Measurements from ENCODE around the gene RNF167. TPM values are rescaled to one million over a fixed set of nuclear protein-coding genes. Genes with fewer than 3 reads are reported as not detected.

Gene RNF167
- total RNA-seq, 1 donor from 2014 or later = 97.5 TPM

DNA sequence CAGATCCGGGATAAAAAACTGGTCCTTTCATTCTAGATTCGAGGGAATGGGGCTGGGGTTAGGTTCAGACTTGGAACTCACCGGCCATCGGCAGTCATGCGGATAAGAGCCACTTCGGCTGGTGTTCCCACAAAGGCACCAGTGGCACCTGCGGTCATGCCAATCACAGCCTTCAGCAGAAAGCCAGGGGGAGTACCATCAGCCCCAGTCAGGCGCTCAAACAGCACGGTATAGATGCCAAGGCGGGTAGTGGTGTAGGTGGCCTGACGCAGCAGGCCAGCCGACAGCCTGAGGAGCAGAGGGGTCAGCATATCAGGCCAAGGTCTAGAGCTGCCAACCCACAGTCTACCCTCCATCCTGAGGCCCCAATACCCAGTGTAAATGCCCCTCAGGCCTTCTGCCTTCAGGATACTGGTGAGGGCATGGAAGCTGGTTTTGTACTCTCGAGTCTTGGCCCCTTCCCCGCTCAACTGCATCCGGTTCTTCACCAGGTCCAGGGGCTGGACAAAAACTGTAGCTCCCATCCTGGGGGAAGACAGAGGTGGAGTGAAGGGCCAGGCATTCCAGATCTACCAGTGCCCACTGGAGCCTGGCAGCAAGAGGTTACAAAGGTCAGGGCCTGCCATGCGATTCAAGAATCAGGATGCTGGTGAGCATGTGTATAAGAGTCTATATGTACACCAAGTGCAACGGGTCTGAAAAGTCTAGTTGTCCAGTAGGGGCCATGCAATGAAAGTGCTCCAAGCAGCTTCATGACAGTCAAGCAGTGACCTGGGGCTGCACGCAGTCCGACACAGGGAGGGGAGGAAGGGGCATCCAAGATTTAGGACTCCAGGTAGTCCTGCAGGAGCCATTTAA is 1.2 kb upstream of the RNF167 start:
- peak overlapping the region; percentile 97 for H3K4me3 ChIP-seq
- H3K9me3 ChIP-seq = no peaks in the 10 kb centered on the region
- peaks cover 49% of the 10 kb centered on the region for H3K4me1 ChIP-seq
- intact Hi-C loops (cut with DNase I) = no loop called here
- ATAC-seq (no peak), DNase-seq (no peak)
- no peaks in the 10 kb centered on the region for H3K27me3 ChIP-seq (ENCODE audit: low read depth)
- H3K27ac ChIP-seq = peak overlapping the region; percentile 90
- peaks cover 50% of the 10 kb centered on the region for H3K36me3 ChIP-seq
- TF ChIP-seq, protein P1, sequence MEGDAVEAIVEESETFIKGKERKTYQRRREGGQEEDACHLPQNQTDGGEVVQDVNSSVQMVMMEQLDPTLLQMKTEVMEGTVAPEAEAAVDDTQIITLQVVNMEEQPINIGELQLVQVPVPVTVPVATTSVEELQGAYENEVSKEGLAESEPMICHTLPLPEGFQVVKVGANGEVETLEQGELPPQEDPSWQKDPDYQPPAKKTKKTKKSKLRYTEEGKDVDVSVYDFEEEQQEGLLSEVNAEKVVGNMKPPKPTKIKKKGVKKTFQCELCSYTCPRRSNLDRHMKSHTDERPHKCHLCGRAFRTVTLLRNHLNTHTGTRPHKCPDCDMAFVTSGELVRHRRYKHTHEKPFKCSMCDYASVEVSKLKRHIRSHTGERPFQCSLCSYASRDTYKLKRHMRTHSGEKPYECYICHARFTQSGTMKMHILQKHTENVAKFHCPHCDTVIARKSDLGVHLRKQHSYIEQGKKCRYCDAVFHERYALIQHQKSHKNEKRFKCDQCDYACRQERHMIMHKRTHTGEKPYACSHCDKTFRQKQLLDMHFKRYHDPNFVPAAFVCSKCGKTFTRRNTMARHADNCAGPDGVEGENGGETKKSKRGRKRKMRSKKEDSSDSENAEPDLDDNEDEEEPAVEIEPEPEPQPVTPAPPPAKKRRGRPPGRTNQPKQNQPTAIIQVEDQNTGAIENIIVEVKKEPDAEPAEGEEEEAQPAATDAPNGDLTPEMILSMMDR (IDR thresholded peaks at IDR 0.05) = no peak

DNA sequence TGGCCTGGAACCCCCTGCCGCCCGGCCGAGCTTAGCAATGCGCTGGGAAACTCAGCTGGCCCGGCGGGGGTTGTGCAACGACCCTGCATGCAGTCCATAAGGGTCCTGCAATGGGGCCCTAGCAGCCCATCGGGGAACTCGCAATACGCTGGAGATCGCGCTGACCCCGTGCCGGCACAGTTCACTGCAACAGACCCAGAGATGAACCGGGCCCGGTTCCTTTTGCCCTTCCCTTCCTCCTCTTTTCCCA is 597 bp upstream of the RNF167 start:
- H3K27me3 ChIP-seq (ENCODE audit: low read depth) = no peaks in the 10 kb centered on the region
- DNase-seq (peak; percentile 70), ATAC-seq (no peak)
- TF ChIP-seq, protein P1 (IDR thresholded peaks at IDR 0.05) = no peak
- peak overlapping the region; percentile 97 for H3K4me3 ChIP-seq
- H3K36me3 ChIP-seq = peaks cover 55% of the 10 kb centered on the region
- peak overlapping the region; percentile 90 for H3K27ac ChIP-seq
- H3K9me3 ChIP-seq = no peaks in the 10 kb centered on the region
- peaks cover 49% of the 10 kb centered on the region for H3K4me1 ChIP-seq
- intact Hi-C loops (cut with DNase I) = no loop called here

DNA sequence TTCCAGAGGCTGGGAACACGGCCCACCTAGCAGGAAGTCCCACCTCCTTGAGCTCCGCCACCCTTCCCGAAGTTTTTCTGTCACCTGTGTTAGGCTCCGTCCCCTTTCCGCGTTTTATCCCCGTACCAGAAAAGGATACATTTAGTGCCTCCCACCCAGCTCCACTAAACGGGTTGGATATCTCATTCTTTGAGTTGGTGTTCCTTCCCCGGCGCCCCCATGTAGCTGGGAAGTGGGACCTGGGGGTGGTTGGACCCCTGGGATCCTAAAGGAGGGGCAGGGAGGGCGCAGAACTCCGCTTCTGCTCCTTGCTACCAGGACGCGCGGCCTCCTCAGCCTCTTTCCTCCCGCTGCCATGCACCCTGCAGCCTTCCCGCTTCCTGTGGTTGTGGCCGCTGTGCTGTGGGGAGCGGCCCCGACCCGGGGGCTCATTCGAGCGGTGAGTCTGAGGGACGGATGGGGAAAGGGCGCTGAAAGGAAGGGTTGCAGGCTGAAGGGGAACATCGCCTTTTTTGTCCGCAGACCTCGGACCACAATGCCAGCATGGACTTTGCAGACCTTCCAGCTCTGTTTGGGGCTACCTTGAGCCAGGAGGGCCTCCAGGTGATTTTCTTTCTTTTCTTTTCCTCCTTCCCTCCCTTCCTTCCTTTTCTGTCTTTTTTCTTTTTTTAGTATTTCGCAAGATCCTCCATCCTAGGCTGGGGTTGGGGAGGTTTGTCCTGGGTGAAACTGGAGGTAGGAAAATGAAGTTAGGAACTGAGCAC is 669 bp downstream of the RNF167 start:
- Histone ChIP-seq H3K36me3 (peaks cover 67% of the 10 kb centered on the region), H3K4me3 (peak overlapping the region; percentile 97), H3K4me1 (peaks cover 60% of the 10 kb centered on the region), H3K27me3 (ENCODE audit: low read depth) (no peaks in the 10 kb centered on the region), H3K9me3 (no peaks in the 10 kb centered on the region), H3K27ac (peak overlapping the region; percentile 90)
- TF ChIP-seq, protein P1 (IDR thresholded peaks at IDR 0.05) = no peak
- ATAC-seq (peak; percentile 67 to 83), DNase-seq (no peak)
- intact Hi-C loops (cut with DNase I) = no loop called here

DNA sequence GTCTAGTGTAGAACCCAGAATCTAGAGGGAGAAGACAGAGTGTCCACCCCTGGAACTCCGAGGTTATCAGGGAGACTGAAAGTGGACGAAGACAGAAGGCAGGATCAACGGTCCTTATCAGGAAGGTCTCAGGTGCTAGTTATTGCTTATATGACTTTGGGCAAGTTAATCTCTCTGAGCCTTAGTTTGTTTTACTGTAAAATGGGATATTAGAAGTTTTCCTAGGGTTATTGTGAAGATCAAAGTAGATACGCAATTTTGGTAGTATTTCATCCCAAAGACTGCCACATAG is 1.2 kb downstream of the RNF167 start:
- Histone ChIP-seq H3K9me3 (no peaks in the 10 kb centered on the region), H3K27me3 (ENCODE audit: low read depth) (no peaks in the 10 kb centered on the region), H3K4me1 (peaks cover 65% of the 10 kb centered on the region), H3K36me3 (peaks cover 68% of the 10 kb centered on the region), H3K27ac (peak overlapping the region; percentile 90), H3K4me3 (peak overlapping the region; percentile 97)
- no peak for DNase-seq
- intact Hi-C loops (cut with DNase I) = no loop called here
- TF ChIP-seq, protein P1 (IDR thresholded peaks at IDR 0.05) = no peak
- no peak for ATAC-seq

DNA sequence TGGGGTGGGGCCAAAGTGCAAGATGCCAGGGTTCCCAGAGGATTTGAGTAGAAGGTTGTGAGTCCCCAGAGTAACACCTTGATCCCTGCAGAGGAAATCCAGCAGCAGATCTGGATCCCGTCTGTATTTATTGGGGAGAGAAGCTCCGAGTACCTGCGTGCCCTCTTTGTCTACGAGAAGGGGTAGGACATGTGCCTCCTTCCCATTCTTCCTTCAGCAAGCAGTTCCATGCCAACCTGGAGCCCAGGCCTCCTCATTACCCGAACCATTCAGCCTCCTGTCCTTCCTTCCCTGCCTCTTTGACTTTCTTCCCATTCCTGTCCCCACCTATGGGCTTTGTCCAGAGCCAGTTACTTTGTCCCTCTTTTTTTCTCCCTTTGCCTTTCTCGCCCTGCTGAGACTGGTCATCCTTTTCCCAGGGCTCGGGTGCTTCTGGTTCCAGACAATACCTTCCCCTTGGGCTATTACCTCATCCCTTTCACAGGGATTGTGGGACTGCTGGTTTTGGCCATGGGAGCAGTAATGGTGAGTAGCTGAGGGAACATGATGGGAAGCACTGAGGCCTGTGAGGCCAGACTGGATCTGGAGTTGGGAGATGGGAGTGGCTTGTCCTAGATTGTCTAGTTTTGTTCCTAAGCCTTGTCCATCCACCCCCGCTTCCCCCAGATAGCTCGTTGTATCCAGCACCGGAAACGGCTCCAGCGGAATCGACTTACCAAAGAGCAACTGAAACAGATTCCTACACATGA is 2.9 kb downstream of the RNF167 start:
- TF ChIP-seq, protein P1 (IDR thresholded peaks at IDR 0.05) = no peak
- ATAC-seq = no peak
- Histone ChIP-seq H3K9me3 (no peaks in the 10 kb centered on the region), H3K4me3 (no peak overlapping the region), H3K27me3 (ENCODE audit: low read depth) (no peaks in the 10 kb centered on the region), H3K4me1 (peaks cover 67% of the 10 kb centered on the region), H3K27ac (no peak overlapping the region), H3K36me3 (peaks cover 57% of the 10 kb centered on the region)
- intact Hi-C loops (cut with DNase I) = no loop called here
- no peak for DNase-seq
